Stomach (tissue), 9 donors: ENCODE results near the gene PDCD7. TPM values are rescaled to one million over a fixed set of nuclear protein-coding genes. Genes with fewer than 3 reads are reported as not detected.

Experiments
- DNase-seq, 2 donors: peaks; one replicate each; pipeline versions ENCODE4 v3.0.0 to v3.0.0-alpha.2; 2013 to 2019
- H3K27ac ChIP-seq, 5 donors: fragments of 200-600 bp in 4 of 5; sonication (generic) in 4 of 5; one replicate each; pipeline ENCODE4 v1.5.1; 2013 to 2019; ENCODE audit warnings: mild to moderate bottlenecking in 1 of 5, moderate library complexity in 1 of 5
- H3K27me3 ChIP-seq, 3 donors: fragments of 200-600 bp; sonication (generic); one replicate each; pipeline ENCODE4 v1.5.1; 2017 to 2019; ENCODE audit warnings: mixed run types in 1 of 3
- H3K36me3 ChIP-seq, 4 donors: fragments of 200-600 bp; sonication (generic); 1 replicate in 3 of 4; 2 replicates in 1 of 4; pipeline ENCODE4 v1.5.1; 2016 to 2019
- H3K4me1 ChIP-seq, 4 donors: fragments of 200-600 bp; sonication (generic); one replicate each; pipeline ENCODE4 v1.5.1; 2016 to 2019
- H3K4me3 ChIP-seq, 4 donors: fragments of 200-600 bp; sonication (generic) in 3 of 4; one replicate each; pipeline ENCODE4 v1.5.1; 2016 to 2019; ENCODE audit warnings: mild to moderate bottlenecking in 1 of 4
- H3K9me3 ChIP-seq, 4 donors: fragments of 200-600 bp; sonication (generic); one replicate each; pipeline ENCODE4 v1.5.1; 2016 to 2019
- CTCF ChIP-seq, 7 experiments: fragments of 450-650 bp in 4 of 7; fragments of 200-600 bp in 3 of 7; sonication (generic) in 3 of 7; IDR thresholded peaks; one replicate each; pipeline ENCODE4 v1.5.1; 2016 to 2019; ENCODE audit warnings: antibody characterized with exemption in 7 of 7, control low read depth in 2 of 7, mild to moderate bottlenecking in 1 of 7
- EP300 ChIP-seq: sonication (generic); formaldehyde crosslinking; IDR thresholded peaks from one replicate; pipeline ENCODE4 v1.6.1; 2017; ENCODE audit warnings: antibody characterized with exemption
- POLR2A ChIP-seq, 4 donors: fragments of 450-650 bp; IDR thresholded peaks; one replicate each; pipeline ENCODE4 v1.6.1; 2016; ENCODE audit warnings: antibody characterized with exemption in 4 of 4, control low read depth in 2 of 4, mild to moderate bottlenecking in 1 of 4, moderate library complexity in 1 of 4
- POLR2AphosphoS5 ChIP-seq, 3 donors: sonication (generic); formaldehyde crosslinking; IDR thresholded peaks; one replicate each; pipeline ENCODE4 v1.6.1; 2016; ENCODE audit warnings: antibody characterized with exemption in 3 of 3
- WGBS, 5 donors: extraction: QIAGEN DNeasy Blood & Tissue Kit in 3 of 5; methylation state at CpG; one replicate each; pipeline versions ENCODE4 v1.1.5 to v1.1.7; 2013 to 2018; 5-methylcytosine and 5-hydroxymethylcytosine counted together
- intact Hi-C: fragments of 100-400 bp; cut with DNase I; formaldehyde crosslinking; loops from one replicate; pipeline ENCODE4 v1.15.1; 2023; ENCODE audit warnings: low total_unique reads
- polyA plus RNA-seq, 3 donors: library from polyadenylated mRNA; stranded (reverse); fragments of 200-250 nt; gene quantifications; one replicate each; pipeline ENCODE4 v1.2.3, GENCODE V29; 2013
- total RNA-seq, 5 donors: library from RNA; depleted of rRNA; stranded (reverse); fragments of >200 nt; gene quantifications; one replicate each; pipeline versions ENCODE4 v1.1.0 to v1.2.3, GENCODE V29; 2014 to 2016
- donor health status: healthy with polysubstance abuse.
- donor health status: Bipolar disorder and iron deficiency.
- donor health status: healthy.

PDCD7 gene
- total and polyA plus RNA-seq, 8 donors: 10.7 to 127 (median 17.0) TPM

DNA sequence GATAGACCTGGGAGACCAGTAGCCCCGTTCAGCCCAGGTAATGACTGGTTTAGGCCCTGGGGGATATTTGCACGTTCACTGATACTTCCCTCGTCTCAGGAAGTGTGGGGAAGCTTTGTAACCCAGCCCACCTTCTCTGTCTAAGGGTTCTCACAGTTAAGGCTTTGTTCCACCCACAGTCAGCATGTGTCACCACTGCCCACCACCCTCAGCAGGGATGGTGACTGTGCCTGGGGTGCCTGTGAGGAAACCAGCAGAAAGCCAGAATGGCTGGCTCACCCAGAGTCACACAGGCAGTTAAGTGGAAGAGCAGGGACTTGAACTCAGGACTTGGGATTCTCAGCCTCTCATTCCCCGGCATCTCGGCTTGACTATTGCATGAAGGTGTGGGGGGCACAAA, 51.9 kb downstream of the PDCD7 start:
- 76 to 93% (median 84%) methylated on average over 4 to 5 of the region's 5 CpGs for WGBS, 5 donors
- Histone ChIP-seq H3K36me3 (no peaks in the 10 kb centered on the region), H3K27me3 (peaks cover 0 to 57% (median 13%) of the 10 kb centered on the region in 3 donors), H3K9me3 (no peaks in the 10 kb centered on the region), H3K27ac (no peak overlapping the region), H3K4me3 (no peak overlapping the region), H3K4me1 (peaks cover 4 to 45% (median 26%) of the 10 kb centered on the region in 4 donors)
- TF ChIP-seq CTCF (IDR thresholded peaks at IDR 0.05): no peak
- no peak for TF ChIP-seq POLR2AphosphoS5 (IDR thresholded peaks at IDR 0.05)
- TF ChIP-seq EP300: no peak
- TF ChIP-seq POLR2A (IDR thresholded peaks at IDR 0.05): no peak
- intact Hi-C loops: loop anchor here (10.0 kb wide), 1 partner anchor 47 kb away; no protein-coding TSS in a partner anchor
- no peak for DNase-seq

DNA sequence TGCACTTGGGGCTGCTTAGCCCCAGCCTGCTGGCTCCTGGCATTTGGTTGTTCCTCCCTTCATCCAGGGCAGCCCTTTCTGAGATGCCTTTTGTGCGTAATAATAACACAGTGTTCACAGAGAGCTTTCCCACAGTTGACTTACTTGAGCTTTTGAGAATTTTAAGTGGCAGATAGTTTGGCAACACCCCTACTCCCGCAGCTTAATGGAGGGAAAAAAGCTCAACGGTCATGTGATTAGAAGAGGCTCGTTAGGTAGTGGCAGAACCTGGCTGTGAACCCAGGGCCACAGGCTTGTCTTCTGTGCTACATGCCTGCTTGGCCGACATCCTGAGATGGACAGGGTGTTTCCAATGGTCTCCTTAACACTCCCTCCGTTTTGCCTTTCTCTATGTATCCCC, 52.3 kb downstream of the PDCD7 start:
- WGBS, 5 donors: 53 to 63% (median 54%) methylated on average over 6 of the region's 6 CpGs
- Histone ChIP-seq H3K27me3 (peaks cover 0 to 62% (median 15%) of the 10 kb centered on the region in 3 donors), H3K27ac (no peak overlapping the region), H3K4me1 (peaks cover 4 to 45% (median 26%) of the 10 kb centered on the region in 4 donors), H3K4me3 (no peak overlapping the region), H3K9me3 (no peaks in the 10 kb centered on the region), H3K36me3 (no peaks in the 10 kb centered on the region)
- no peak for TF ChIP-seq POLR2A (IDR thresholded peaks at IDR 0.05)
- no peak for TF ChIP-seq POLR2AphosphoS5 (IDR thresholded peaks at IDR 0.05)
- no peak for TF ChIP-seq CTCF (IDR thresholded peaks at IDR 0.05)
- TF ChIP-seq EP300: no peak
- intact Hi-C loops: loop anchor here (10.0 kb wide), 1 partner anchor 46 kb away; no protein-coding TSS in a partner anchor
- no peak for DNase-seq

DNA sequence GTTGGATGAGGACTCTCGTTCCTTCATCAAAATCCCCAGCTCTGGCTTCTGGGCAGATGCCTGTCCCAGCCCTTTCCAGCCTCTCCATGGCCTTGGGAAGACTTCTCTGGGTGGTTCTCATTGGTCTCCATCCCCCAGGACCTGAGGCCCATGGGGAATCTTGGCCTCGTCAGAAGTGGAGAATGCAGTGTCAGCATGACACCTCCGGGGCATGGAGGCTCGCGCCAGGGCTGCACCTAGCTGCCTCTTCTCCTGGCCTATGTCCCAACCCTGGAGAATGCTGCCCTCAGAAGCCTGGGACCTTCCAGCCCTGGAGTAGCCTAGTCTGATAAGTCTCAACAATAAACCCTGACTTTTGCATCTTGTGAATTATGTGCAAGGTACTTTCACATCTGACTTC, 54.0 kb downstream of the PDCD7 start:
- no peak for DNase-seq
- no peak for TF ChIP-seq EP300
- TF ChIP-seq CTCF (IDR thresholded peaks at IDR 0.05): no peak
- no peak for TF ChIP-seq POLR2AphosphoS5 (IDR thresholded peaks at IDR 0.05)
- TF ChIP-seq POLR2A (IDR thresholded peaks at IDR 0.05): no peak
- H3K27me3 ChIP-seq: peaks cover 0 to 54% (median 15%) of the 10 kb centered on the region in 3 donors
- peaks cover 4 to 35% (median 26%) of the 10 kb centered on the region in 4 donors for H3K4me1 ChIP-seq
- H3K9me3 ChIP-seq: no peaks in the 10 kb centered on the region
- H3K36me3 ChIP-seq: no peaks in the 10 kb centered on the region
- H3K27ac ChIP-seq: no peak overlapping the region
- intact Hi-C loops: no loop called here
- WGBS, 5 donors: 85 to 94% (median 87%) methylated on average over 4 to 5 of the region's 5 CpGs
- H3K4me3 ChIP-seq: no peak overlapping the region

DNA sequence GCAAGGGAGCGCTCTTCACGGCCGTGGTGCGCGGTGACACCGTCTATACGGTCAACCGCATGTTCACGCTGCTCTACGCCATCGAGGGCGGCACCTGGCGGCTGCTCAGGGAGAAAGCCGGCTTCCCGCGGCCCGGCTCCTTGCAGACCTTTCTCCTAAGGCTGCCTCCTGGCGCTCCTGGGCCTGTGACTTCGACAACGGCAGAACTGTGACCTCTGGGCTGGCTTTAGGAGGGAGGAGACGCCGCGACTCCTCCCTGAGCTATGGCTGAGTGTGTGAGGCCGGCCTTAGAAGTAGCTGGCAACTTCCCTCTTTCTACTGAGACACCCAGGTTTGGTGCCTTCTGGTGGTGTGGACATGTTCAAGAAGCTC, 55.6 kb downstream of the PDCD7 start:
- Histone ChIP-seq H3K27ac (no peak overlapping the region), H3K27me3 (peaks cover 0 to 41% (median 15%) of the 10 kb centered on the region in 3 donors), H3K4me3 (peak overlapping the region in 1 of 4 donors; percentile 26), H3K9me3 (no peaks in the 10 kb centered on the region), H3K4me1 (peaks cover 4 to 25% (median 17%) of the 10 kb centered on the region in 4 donors), H3K36me3 (no peaks in the 10 kb centered on the region)
- peak; percentile 79 to 91 for DNase-seq
- WGBS, 5 donors: 4 to 18% (median 12%) methylated on average over 21 to 24 of the region's 24 CpGs
- TF ChIP-seq EP300 (no peak), POLR2A (IDR thresholded peaks at IDR 0.05) (no peak), POLR2AphosphoS5 (IDR thresholded peaks at IDR 0.05) (peak in 1 of 3 donors; percentile 56), CTCF (IDR thresholded peaks at IDR 0.05) (peak in 5 of 7 experiments; percentile 44 to 63 (median 52))
- intact Hi-C loops: no loop called here
